Gastrocnemius medialis (tissue), 4 donors: ENCODE data around the gene ARMH2. TPM values are rescaled to one million over a fixed set of nuclear protein-coding genes. Genes with fewer than 3 reads are reported as not detected.

ENCODE experiments used
- ATAC-seq, 2 donors: fragments of 150-250 bp; one replicate each; pipeline ENCODE4 v1.9.1; 2016
- DNase-seq, 2 donors: peaks; one replicate each; pipeline ENCODE4 v3.0.0-alpha.2; 2019
- H3K27ac ChIP-seq, 4 donors: fragments of 200-600 bp; sonication (generic); 1 replicate in 1 of 4; 2 replicates in 3 of 4; pipeline ENCODE4 v1.5.1; 2016 to 2018; ENCODE audit warnings: mild to moderate bottlenecking in 2 of 4, moderate library complexity in 1 of 4
- H3K27me3 ChIP-seq, 3 donors: fragments of 200-600 bp; sonication (generic) in 2 of 3; 1 replicate in 1 of 3; 2 replicates in 2 of 3; pipeline versions ENCODE4 v1.5.1 to v1.6.0; 2016 to 2019; ENCODE audit warnings: mild to moderate bottlenecking in 1 of 3, moderate library complexity in 1 of 3
- H3K36me3 ChIP-seq, 2 donors: fragments of 200-600 bp; sonication (generic) in 1 of 2; one replicate each; pipeline ENCODE4 v1.5.1; 2017 to 2018
- H3K4me1 ChIP-seq, 2 donors: fragments of 200-600 bp; sonication (generic) in 1 of 2; one replicate each; pipeline ENCODE4 v1.5.1; 2016 to 2017; ENCODE audit warnings: mild to moderate bottlenecking in 2 of 2
- H3K4me3 ChIP-seq, 4 donors: fragments of 200-600 bp; sonication (generic) in 3 of 4; 1 replicate in 1 of 4; 2 replicates in 3 of 4; pipeline ENCODE4 v1.5.1; 2016 to 2019; ENCODE audit warnings: mild to moderate bottlenecking in 2 of 4
- H3K9me3 ChIP-seq, 3 donors: fragments of 200-600 bp; sonication (generic) in 2 of 3; 1 replicate in 1 of 3; 2 replicates in 2 of 3; pipeline ENCODE4 v1.5.1; 2016 to 2019
- CTCF ChIP-seq, 5 experiments: fragments of 450-650 bp in 3 of 5; fragments of 200-600 bp in 2 of 5; sonication (generic) in 2 of 5; IDR thresholded peaks in 4 of 5; conservative IDR thresholded peaks in 1 of 5; 1 replicate in 4 of 5; 2 replicates in 1 of 5; pipeline ENCODE4 v1.5.1; 2016 to 2019; ENCODE audit warnings: antibody characterized with exemption in 5 of 5, mild to moderate bottlenecking in 3 of 5, moderate library complexity in 3 of 5
- POLR2A ChIP-seq, 2 donors: fragments of 450-650 bp; IDR thresholded peaks; one replicate each; pipeline ENCODE4 v1.6.1; 2017; ENCODE audit warnings: antibody characterized with exemption in 2 of 2, mild to moderate bottlenecking in 2 of 2, moderate library complexity in 2 of 2
- in situ Hi-C, 4 donors: fragments of 200-750 bp; cut with MboI; loops; one replicate each; pipeline versions ENCODE4 v1.15.0 to v1.8.0; 2017; ENCODE audit warnings: low sequenced_read_pairs in 4 of 4
- intact Hi-C: fragments of 100-400 bp; cut with DNase I; formaldehyde crosslinking; loops from one replicate; pipeline ENCODE4 v1.15.1; 2023; ENCODE audit warnings: low total_unique reads
- total RNA-seq, 4 donors: library from RNA; depleted of rRNA; stranded (reverse); fragments of >200 nt; gene quantifications; one replicate each; pipeline versions ENCODE4 v1.1.0 to v1.2.3, GENCODE V29; 2016

Gene ARMH2
- total RNA-seq, 4 donors from 2014 or later = not detected

- H3K27me3 ChIP-seq = no peaks in the 10 kb centered on the region
- peaks cover 0 to 22% of the 10 kb centered on the region in 2 donors for H3K36me3 ChIP-seq
- no peak overlapping the region for H3K4me3 ChIP-seq
- DNase-seq (no peak), ATAC-seq (peak in 1 of 2 donors; percentile 11)
- in situ Hi-C loops = no loop called here
- intact Hi-C loops = no loop called here
- no peaks in the 10 kb centered on the region for H3K4me1 ChIP-seq
- H3K9me3 ChIP-seq = no peaks in the 10 kb centered on the region
- peak overlapping the region in 1 of 4 donors; percentile 5 for H3K27ac ChIP-seq
- TF ChIP-seq CTCF (IDR thresholded peaks at IDR 0.05 in 4 of 5, conservative IDR thresholded peaks at IDR 0.05 in 1 of 5) = no peak
- no peak for TF ChIP-seq POLR2A (IDR thresholded peaks at IDR 0.05)
These were observed 37.4 kb upstream of the ARMH2 start for GRCh38 chr6:24836109-24836508.

- H3K9me3 ChIP-seq = no peaks in the 10 kb centered on the region
- in situ Hi-C loops = no loop called here
- intact Hi-C loops = no loop called here
- TF ChIP-seq POLR2A (IDR thresholded peaks at IDR 0.05) (no peak), CTCF (IDR thresholded peaks at IDR 0.05 in 4 of 5, conservative IDR thresholded peaks at IDR 0.05 in 1 of 5) (no peak)
- H3K4me3 ChIP-seq = no peak overlapping the region
- H3K27ac ChIP-seq = no peak overlapping the region
- no peaks in the 10 kb centered on the region for H3K27me3 ChIP-seq
- H3K36me3 ChIP-seq = peaks cover 0 to 24% of the 10 kb centered on the region in 2 donors
- no peak for ATAC-seq
- DNase-seq = no peak
- no peaks in the 10 kb centered on the region for H3K4me1 ChIP-seq
These were observed 35.1 kb upstream of the ARMH2 start for GRCh38 chr6:24833711-24834386.

- intact Hi-C loops (no loop called here), in situ Hi-C loops (no loop called here)
- Histone ChIP-seq H3K36me3 (peaks cover 0 to 23% of the 10 kb centered on the region in 2 donors), H3K27me3 (no peaks in the 10 kb centered on the region), H3K9me3 (no peaks in the 10 kb centered on the region), H3K4me1 (no peaks in the 10 kb centered on the region), H3K4me3 (no peak overlapping the region), H3K27ac (no peak overlapping the region)
- no peak for ATAC-seq
- TF ChIP-seq CTCF (IDR thresholded peaks at IDR 0.05 in 4 of 5, conservative IDR thresholded peaks at IDR 0.05 in 1 of 5) (no peak), POLR2A (IDR thresholded peaks at IDR 0.05) (no peak)
- DNase-seq = no peak
These were observed 34.1 kb upstream of the ARMH2 start for GRCh38 chr6:24832794-24833193.

GRCh38 chr6:24831771-24832716 lies 33.3 kb upstream of the ARMH2 start:
- intact Hi-C loops = no loop called here
- TF ChIP-seq POLR2A (IDR thresholded peaks at IDR 0.05) (no peak), CTCF (IDR thresholded peaks at IDR 0.05 in 4 of 5, conservative IDR thresholded peaks at IDR 0.05 in 1 of 5) (no peak)
- Histone ChIP-seq H3K4me3 (no peak overlapping the region), H3K27ac (no peak overlapping the region), H3K36me3 (peaks cover 0 to 31% of the 10 kb centered on the region in 2 donors), H3K4me1 (no peaks in the 10 kb centered on the region), H3K9me3 (no peaks in the 10 kb centered on the region), H3K27me3 (no peaks in the 10 kb centered on the region)
- in situ Hi-C loops = no loop called here
- ATAC-seq = peak in 1 of 2 donors; percentile 16
- DNase-seq = no peak
